ENCODE results near the gene GBP2. TPM values are rescaled to one million over a fixed set of nuclear protein-coding genes. Genes with fewer than 3 reads are reported as not detected.

Gene GBP2
- total and polyA plus RNA-seq, 9 of the 15 experiments (the other 6 are each of a cell fraction or from before 2014, with no cell fraction given) = 0.45 to 2.2 (median 0.69) TPM

DNA sequence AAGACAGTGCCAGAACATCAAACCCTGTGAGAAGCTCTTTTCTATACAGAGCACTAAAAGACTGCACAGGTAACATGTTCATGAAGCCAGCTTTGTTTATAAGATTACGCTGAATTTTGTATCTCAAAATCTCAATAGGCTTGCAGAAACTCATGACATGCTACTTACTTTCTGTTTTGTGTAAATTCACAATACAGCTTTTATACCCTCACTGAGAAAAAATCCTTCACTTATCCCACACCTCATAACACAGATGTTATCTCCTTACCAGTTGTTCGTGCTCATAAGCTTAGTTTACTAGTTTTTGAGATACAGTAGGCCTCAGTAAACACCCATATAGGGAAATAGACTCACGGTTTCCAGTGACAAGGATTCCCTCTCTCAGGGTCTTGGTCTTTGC is 24.1 kb upstream of the GBP2 start (continued):
- TF ChIP-seq, protein P1, sequence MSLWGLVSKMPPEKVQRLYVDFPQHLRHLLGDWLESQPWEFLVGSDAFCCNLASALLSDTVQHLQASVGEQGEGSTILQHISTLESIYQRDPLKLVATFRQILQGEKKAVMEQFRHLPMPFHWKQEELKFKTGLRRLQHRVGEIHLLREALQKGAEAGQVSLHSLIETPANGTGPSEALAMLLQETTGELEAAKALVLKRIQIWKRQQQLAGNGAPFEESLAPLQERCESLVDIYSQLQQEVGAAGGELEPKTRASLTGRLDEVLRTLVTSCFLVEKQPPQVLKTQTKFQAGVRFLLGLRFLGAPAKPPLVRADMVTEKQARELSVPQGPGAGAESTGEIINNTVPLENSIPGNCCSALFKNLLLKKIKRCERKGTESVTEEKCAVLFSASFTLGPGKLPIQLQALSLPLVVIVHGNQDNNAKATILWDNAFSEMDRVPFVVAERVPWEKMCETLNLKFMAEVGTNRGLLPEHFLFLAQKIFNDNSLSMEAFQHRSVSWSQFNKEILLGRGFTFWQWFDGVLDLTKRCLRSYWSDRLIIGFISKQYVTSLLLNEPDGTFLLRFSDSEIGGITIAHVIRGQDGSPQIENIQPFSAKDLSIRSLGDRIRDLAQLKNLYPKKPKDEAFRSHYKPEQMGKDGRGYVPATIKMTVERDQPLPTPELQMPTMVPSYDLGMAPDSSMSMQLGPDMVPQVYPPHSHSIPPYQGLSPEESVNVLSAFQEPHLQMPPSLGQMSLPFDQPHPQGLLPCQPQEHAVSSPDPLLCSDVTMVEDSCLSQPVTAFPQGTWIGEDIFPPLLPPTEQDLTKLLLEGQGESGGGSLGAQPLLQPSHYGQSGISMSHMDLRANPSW (CRISPR knock-in tag; IDR thresholded peaks at IDR 0.05) = no peak

DNA sequence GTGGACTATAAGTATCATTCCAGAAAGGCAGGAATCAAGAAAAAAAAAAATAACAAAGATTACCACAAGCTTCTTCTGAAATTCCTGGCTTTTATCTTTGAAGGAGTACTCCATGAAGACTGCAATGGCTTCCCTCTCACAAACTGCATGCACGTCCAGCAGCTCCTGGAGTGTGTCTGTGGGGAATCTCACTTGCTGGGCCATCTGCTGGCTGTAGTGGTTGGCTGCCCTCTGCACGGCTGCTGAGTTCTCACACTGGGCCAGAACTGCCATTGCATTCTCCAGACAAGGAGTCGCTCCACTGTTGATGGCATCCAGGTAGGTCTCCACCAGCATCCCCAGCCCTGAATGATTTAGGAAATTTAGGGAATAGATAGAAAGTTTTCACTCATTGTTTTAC is 23.3 kb upstream of the GBP2 start:
- DNase-seq (ENCODE audit: extremely low read depth in 1 of 4, low spot score in 3 of 4) = peak in 1 of 4 experiments; percentile 11
- peak; percentile 37 for FAIRE-seq
- H2AFZ ChIP-seq (ENCODE audit: low read depth, low read length) = no peak overlapping the region
- H3K4me1 ChIP-seq (replicated peaks in 1 of 2; ENCODE audit: control insufficient read depth in 2 of 2, insufficient read depth in 2 of 2, low read length in 2 of 2) = no peaks in the 10 kb centered on the region
- no peaks in the 10 kb centered on the region for H4K20me1 ChIP-seq (replicated peaks; ENCODE audit: control insufficient read depth, insufficient read depth, low read length)
- H3K9ac ChIP-seq (ENCODE audit: insufficient read depth in 1 of 2, low read depth in 2 of 2, low read length in 2 of 2) = no peak overlapping the region
- intact Hi-C loops (cut with micrococcal nuclease) (no loop called here), in situ Hi-C loops (cut with MboI) (no loop called here)
- no peaks in the 10 kb centered on the region for H3K79me2 ChIP-seq (ENCODE audit: control insufficient read depth, insufficient read depth, low read length)
- H3K36me3 ChIP-seq (ENCODE audit: control insufficient read depth, insufficient read depth, low read length) = no peaks in the 10 kb centered on the region
- no peaks in the 10 kb centered on the region for H3K27me3 ChIP-seq (ENCODE audit: control insufficient read depth in 2 of 2, insufficient read depth in 2 of 2, low read length in 2 of 2)
- peak; percentile 81 for ATAC-seq
- no peak for TF ChIP-seq SMC3 (conservative IDR thresholded peaks at IDR 0.05; ENCODE audit: insufficient read depth, low read depth, low read length)
- TF ChIP-seq KAT2B (IDR thresholded peaks at IDR 0.05; ENCODE audit: low read depth, low read length) = no peak
- no peak for TF ChIP-seq ZNF253 (CRISPR knock-in tag; conservative IDR thresholded peaks at IDR 0.05)
- TF ChIP-seq, protein P2, sequence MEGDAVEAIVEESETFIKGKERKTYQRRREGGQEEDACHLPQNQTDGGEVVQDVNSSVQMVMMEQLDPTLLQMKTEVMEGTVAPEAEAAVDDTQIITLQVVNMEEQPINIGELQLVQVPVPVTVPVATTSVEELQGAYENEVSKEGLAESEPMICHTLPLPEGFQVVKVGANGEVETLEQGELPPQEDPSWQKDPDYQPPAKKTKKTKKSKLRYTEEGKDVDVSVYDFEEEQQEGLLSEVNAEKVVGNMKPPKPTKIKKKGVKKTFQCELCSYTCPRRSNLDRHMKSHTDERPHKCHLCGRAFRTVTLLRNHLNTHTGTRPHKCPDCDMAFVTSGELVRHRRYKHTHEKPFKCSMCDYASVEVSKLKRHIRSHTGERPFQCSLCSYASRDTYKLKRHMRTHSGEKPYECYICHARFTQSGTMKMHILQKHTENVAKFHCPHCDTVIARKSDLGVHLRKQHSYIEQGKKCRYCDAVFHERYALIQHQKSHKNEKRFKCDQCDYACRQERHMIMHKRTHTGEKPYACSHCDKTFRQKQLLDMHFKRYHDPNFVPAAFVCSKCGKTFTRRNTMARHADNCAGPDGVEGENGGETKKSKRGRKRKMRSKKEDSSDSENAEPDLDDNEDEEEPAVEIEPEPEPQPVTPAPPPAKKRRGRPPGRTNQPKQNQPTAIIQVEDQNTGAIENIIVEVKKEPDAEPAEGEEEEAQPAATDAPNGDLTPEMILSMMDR (IDR thresholded peaks at IDR 0.05 in 2 of 3, conservative IDR thresholded peaks at IDR 0.05 in 1 of 3; ENCODE audit: insufficient read depth in 2 of 3, low read depth in 1 of 3, low read length in 3 of 3) = peak in 2 of 3 experiments; percentile 12 to 25; a peak in 1 of 6 replicates
- no peak for TF ChIP-seq FOXJ2 (tag; IDR thresholded peaks at IDR 0.05)
- peak; percentile 19 to 46; a peak in 2 of 4 replicates for TF ChIP-seq RAD21 (CRISPR knock-in tag; conservative IDR thresholded peaks at IDR 0.05 in 1 of 2, IDR thresholded peaks at IDR 0.05 in 1 of 2)
- no peak for TF ChIP-seq STAG1 (CRISPR knock-in tag; IDR thresholded peaks at IDR 0.05; ENCODE audit: borderline replicate concordance)
- TF ChIP-seq, protein P3, sequence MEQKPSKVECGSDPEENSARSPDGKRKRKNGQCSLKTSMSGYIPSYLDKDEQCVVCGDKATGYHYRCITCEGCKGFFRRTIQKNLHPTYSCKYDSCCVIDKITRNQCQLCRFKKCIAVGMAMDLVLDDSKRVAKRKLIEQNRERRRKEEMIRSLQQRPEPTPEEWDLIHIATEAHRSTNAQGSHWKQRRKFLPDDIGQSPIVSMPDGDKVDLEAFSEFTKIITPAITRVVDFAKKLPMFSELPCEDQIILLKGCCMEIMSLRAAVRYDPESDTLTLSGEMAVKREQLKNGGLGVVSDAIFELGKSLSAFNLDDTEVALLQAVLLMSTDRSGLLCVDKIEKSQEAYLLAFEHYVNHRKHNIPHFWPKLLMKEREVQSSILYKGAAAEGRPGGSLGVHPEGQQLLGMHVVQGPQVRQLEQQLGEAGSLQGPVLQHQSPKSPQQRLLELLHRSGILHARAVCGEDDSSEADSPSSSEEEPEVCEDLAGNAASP (IDR thresholded peaks at IDR 0.05) = no peak
- H3K4me2 ChIP-seq (ENCODE audit: insufficient read depth, low read length) = no peak overlapping the region
- H3K4me3 ChIP-seq = no peak overlapping the region
- no peaks in the 10 kb centered on the region for H3K9me1 ChIP-seq (ENCODE audit: control insufficient read depth, insufficient read depth, low read length)
- ChIA-PET CTCF (ENCODE audit: low intra/inter-chr PET ratio) (interaction anchor here (0.7 to 1.1 kb wide), 2 partner anchors 59 to 209 kb away, joined by 3 read pairs; no protein-coding TSS in a partner anchor), POLR2A (no interaction called here)
- WGBS (ENCODE audit: insufficient coverage, low coverage, missing lambda C conversion rate) = 7% methylated on average over 3 of the region's 3 CpGs
- no peaks in the 10 kb centered on the region for H3K9me3 ChIP-seq (replicated peaks; ENCODE audit: control insufficient read depth, insufficient read depth, low read depth, low read length)
- H3K27ac ChIP-seq (ENCODE audit: extremely low read depth, low read depth, low read length) = no peak overlapping the region
- no TSS peak for BruUV-seq (replicated peaks)

All from K562 (cell line).